GM21825 (cell line): ENCODE measurements around the gene MCF2L2.

Source experiments
- ATAC-seq: cut with Tn5 transposase; IDR thresholded peaks from one replicate; pipeline ENCODE4 v1.9.1; 2021; ENCODE audit warnings: mild to moderate bottlenecking, moderate library complexity; ENCODE audit not compliant: unreplicated experiment

MCF2L2 gene

GRCh38 chr3:183400352-183400751 is 28.1 kb downstream of the MCF2L2 start:
- no peak for ATAC-seq

GRCh38 chr3:183396662-183397391 is 31.6 kb downstream of the MCF2L2 start:
- no peak for ATAC-seq

DNA sequence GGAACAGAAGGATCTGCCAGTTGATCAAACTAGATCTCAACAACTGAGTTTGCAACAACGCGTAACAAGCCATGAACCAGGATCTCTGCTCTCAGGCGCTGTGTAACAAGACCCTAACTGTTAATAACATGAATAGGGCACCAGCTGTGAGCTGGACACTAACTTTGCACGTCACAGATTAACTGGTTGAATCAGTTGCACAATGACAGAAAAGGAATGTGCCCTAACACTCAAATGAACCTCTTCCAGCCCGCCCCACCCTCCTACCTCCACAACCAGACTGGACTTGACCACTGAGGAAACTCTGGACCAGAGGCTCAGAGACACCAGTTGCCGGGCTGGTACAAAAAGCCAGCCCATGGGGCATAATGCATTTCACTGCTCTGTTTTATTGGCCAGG is 34.3 kb downstream of the MCF2L2 start:
- no peak for ATAC-seq

DNA sequence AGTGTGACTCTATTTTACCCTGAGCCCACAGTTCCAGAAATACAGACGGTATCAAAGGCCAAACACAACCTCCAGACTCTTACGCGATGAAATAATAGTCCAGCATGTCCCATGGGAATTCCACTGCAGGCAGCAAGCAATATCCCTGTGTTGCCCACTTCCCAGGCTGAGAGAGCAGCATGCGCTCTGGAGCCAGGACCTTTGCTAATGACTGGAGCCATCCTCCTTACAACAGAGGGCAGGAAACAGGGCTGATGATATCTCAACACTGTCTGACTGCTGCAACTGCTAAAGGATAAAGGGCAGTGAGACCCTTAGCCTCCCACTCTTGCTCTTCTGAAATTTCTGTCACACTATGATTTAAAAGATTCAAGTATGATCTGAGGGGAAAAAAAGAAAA is 34.8 kb downstream of the MCF2L2 start:
- no peak for ATAC-seq

DNA sequence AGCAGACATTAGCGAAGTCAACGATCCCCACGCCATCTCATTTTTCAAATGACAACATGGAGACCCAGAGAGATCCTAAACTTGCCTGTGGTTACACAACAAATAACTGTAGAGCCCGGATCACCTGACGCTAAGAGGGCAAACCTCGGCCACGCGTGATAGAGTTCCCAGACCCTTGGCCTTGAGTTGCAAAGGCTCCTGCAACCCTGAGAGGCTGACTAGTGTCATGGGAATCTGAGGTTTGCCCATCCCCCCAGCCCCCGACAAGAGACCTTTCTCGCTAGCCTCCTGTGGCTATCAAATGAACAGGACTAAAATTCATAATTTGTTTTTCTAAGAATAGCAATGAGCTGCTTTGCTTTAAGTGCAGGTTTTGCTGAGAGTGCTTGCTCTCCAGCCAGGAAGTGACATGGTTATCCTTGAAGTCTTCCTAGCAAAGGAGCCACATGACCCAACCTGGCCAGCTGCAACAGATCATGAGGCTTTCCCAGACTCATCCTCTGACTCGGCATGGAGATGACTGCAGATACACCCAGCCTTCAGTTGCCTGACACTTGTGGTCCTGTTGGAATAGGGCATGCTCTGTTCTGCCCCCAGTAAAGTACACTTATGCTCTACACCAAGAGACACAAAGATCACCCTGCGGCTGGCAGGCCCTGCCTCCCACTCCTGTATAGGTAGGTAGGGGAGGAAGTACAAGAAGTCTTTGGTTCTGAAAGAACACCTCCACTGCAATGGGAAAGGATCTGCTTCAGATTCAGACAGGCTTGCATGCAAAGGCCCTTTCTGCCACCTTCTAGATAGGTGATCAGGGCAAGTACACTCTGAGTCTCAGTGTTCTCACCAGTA is 36.0 kb downstream of the MCF2L2 start:
- ATAC-seq, result no peak

- ATAC-seq, result no peak
Measured at GRCh38 chr3:183391460-183391859, 37.0 kb downstream of the MCF2L2 start.

DNA sequence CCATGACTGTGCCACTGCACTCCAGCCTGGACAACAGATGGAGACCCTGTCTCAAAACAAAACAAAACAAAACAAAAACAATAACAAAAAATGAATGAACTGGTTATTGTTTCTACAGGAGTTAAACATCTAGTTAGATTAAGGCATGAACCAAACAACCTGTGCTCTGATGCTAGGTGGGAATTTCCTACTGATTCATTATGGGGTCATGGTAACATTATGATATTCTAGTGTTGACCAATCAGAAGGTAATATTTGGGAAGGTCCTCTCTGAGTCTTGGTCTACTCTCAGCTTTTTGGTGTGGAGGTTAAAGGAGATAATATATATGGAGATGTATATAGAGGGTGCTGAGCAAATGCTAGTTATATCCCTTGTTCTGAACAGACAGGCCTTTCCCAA is 37.6 kb downstream of the MCF2L2 start:
- ATAC-seq, result no peak

GRCh38 chr3:183388213-183388895 is 40.1 kb downstream of the MCF2L2 start:
- ATAC-seq, result no peak

- no peak for ATAC-seq
Measured at GRCh38 chr3:183387797-183388196, 40.6 kb downstream of the MCF2L2 start.

DNA sequence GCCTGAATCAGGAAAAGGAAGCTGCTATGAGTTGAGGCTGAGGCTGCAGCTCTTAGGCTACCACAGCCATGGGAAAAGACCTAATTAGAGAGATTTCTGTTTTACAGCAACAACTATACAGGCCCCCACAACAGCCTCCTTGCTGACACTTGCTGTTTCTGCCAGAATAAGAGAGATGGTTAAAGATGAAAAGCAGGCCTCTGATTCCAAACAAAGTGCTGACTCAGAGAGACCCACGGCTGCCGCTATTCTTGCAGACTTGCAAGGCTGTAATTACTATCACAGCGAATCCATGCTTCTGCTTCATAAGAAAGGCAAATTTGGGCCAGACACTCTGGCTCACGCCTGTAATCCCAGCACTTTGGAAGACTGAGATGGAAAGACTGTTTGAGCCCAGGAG is 41.8 kb downstream of the MCF2L2 start:
- no peak for ATAC-seq

DNA sequence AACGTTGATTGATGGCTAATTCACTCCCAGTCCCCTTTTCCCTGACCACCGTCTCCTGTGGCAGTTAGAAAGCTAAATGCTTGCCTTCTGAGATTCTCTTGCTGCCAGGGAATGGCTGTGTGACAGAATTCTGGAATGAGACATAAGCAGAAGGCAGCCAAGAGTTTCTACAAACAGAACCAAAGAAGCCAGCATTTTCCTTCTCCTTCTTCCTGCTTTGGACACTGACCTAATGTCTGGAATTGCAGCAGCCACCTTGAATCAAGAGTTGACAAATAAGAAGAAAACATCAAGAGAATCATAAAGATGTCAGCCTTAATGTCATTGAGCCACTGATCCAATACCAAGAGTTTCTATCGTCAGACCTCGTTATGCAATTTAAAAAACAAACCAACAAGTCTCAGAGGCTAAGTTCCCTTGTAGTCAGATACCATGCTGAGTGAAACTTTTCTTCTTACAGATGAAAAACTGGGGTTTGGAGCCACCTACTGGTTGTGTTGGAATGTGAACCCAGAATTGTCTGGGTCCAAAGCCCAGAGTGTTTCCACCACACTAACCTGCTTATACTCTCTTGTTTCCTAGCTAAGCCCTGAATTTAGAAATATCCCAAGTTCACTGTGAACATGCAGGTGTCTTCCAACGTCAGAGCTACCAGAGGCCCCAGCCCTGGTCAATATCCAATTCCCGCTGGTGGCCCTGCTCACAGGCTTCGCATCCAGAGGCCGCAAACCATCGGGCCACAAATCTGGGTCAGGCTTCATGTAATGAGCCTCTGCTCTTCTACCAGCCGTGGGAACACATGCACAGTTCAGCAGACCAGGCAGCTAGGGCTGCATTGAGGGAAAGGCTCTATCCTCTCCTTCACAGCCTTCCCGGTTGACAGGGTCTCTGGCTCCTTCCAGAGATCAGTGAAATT is 42.5 kb downstream of the MCF2L2 start:
- ATAC-seq, result no peak

GRCh38 chr3:183381673-183382072 is 46.7 kb downstream of the MCF2L2 start:
- no peak for ATAC-seq

DNA sequence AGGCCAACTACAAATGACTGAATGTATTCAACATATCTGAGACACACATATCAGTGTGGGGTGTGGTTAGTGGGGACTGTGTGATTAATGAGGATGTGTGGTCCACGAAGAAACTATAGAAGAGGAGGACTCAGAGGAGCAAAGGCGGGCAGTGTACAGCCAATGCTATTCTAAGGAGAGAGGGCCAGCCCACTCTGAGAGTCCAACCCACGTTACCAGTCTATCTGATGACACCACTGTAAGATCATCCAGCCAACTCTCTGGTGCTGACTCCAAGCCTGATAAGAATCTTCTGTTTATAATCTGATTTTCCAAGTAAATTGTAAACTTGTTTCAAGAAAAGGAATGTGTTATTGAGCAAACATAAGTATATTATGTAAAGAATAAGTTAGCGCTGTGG is 47.2 kb downstream of the MCF2L2 start:
- ATAC-seq, result no peak

DNA sequence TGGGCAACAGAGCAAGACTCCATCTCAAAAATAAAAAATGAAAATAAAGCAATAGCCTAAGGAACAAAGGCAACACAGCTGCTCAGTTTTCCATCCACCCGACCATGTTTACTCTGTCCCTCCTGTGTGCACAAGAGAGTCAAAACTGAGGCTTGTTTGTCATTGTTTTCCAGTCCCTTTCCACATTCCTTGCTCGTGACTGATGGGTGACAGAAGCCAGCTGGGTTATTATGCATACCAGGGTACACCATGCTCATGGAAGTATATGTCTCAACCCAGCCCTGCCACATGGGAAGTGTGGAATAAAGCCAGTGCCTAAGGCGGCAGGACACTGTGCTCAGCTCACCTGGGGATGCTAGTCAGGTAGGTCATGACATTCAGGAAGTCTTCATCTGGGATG is 49.5 kb downstream of the MCF2L2 start:
- no peak for ATAC-seq

DNA sequence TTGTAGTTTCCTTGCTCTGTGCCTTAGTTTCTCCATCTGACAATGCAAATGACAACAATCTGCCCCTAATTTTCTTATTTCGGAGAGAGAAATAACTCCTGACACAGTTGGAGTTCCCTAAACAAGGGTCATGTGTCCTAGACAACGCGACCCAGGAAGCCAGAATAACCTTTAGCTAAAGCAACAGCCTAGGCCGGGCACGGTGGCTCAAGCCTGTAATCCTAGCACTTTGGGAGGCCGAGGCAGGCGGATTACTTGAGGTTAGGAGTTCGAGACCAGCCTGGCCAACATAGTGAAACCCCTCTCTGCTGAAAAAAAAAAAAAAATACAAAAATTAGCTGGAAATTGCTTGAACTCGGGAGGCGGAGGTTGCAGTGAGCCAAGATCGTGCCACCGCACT is 49.9 kb downstream of the MCF2L2 start:
- no peak for ATAC-seq

GRCh38 chr3:183378008-183378407 is 50.4 kb downstream of the MCF2L2 start:
- ATAC-seq, result no peak

GRCh38 chr3:183377307-183377959 is 51.0 kb downstream of the MCF2L2 start:
- no peak for ATAC-seq

DNA sequence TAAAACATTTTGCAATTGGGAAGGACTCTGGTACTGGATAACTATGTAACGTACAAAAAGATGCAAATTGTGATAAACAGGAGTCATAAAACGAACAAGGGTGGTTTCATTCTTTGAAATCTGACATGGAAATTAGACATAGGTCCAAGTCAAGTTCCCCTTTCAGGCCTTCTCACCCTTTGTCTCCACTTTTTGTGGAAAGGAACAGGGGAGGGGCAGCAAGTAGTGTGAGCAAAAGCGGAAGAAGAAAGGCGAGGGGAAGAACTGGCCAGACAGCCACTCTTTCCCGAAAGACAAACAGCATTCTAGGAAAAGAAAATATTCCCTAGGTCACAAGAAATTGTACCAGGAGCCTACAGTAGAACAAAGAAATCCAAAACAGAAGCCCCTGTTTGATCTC is 52.6 kb downstream of the MCF2L2 start:
- ATAC-seq, result no peak

DNA sequence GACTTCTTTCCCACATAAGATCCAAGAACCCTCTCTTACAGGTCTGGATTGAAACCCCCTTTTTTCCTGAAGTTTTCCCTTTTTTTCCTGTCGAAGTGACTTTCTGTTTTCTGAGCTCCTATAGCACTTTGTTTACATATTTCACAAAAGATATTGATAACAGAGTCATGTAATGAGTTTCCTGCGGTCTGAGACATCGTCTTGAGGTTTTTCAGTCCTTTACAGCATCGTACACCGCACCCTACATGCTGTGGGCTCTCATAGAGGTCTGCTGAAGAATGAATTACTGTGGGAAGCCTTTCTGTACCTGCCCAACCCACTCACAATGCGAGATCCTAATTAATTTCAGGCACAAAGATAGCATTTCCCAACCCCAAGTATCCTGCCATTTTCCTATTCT is 53.1 kb downstream of the MCF2L2 start:
- ATAC-seq, result no peak

DNA sequence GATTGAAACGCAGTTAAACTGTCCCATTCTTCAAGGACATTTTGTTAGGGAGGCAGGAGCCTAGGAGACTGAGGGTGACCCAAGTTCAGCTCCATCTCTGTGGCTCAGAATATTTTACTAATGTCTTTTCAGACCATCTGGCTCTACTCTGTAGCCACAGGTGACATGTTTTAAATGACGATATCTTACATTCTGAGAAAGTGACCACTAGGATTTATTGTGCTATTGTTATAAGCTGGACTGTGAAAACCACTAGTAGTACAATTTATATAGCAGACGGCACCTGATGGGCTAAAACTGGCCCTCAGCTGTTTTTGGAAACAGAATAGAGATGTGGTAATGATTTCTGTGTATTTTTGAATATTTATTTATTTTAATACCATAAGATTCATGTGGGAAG is 55.5 kb downstream of the MCF2L2 start:
- no peak for ATAC-seq
